Stimulated activated CD8-positive, alpha-beta memory T cell treated with anti-CD3 and anti-CD28 coated beads, Interleukin-12 subunit alpha, Interleukin-12 subunit beta, amount 100 ng/mL, for 24 hours (primary cell): Measurements from ENCODE around the gene UST.

ENCODE experiments used
- DNase-seq: peaks from one replicate; pipeline ENCODE4 v3.0.0-alpha.2; 2020; ENCODE audit errors: extremely low read depth

UST gene, protein sequence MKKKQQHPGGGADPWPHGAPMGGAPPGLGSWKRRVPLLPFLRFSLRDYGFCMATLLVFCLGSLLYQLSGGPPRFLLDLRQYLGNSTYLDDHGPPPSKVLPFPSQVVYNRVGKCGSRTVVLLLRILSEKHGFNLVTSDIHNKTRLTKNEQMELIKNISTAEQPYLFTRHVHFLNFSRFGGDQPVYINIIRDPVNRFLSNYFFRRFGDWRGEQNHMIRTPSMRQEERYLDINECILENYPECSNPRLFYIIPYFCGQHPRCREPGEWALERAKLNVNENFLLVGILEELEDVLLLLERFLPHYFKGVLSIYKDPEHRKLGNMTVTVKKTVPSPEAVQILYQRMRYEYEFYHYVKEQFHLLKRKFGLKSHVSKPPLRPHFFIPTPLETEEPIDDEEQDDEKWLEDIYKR

GRCh38 chr6:148746363-148747144 is at the start of gene UST:
Gene UST (plus strand): TSS chr6:148747030. CDS start chr6:148747431, 401 bp downstream.
- DNase-seq: no peak

- DNase-seq: no peak
Observed at GRCh38 chr6:148697895-148698440, 48.9 kb upstream of the UST start.

DNA sequence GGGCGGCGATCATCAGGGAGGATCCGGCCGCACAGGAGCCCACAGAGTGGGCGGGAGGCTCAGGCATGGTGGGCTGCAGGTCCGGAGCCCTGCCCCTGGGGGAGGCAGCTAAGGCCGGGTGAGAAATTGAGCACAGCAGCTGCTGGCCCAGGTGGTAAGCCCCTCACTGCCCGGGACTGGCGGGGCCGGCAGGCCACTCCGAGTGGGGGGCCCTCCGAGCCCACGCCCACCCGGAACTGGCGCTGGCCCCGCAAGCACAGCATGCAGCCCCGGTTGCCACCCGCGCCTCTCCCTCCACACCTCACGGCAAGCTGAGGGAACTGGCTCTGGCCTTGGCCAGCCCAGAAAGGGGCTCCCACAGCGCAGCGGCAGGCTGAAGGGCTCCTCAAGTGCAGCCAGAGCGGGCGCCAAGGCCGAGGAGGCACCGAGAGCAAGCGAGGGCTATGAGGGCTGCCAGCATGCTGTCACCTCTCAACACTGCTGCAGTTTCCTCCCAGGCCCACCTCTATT is 48.1 kb upstream of the UST start:
- DNase-seq: no peak

- no peak for DNase-seq
Observed at GRCh38 chr6:148700047-148700715, 46.6 kb upstream of the UST start.

DNA sequence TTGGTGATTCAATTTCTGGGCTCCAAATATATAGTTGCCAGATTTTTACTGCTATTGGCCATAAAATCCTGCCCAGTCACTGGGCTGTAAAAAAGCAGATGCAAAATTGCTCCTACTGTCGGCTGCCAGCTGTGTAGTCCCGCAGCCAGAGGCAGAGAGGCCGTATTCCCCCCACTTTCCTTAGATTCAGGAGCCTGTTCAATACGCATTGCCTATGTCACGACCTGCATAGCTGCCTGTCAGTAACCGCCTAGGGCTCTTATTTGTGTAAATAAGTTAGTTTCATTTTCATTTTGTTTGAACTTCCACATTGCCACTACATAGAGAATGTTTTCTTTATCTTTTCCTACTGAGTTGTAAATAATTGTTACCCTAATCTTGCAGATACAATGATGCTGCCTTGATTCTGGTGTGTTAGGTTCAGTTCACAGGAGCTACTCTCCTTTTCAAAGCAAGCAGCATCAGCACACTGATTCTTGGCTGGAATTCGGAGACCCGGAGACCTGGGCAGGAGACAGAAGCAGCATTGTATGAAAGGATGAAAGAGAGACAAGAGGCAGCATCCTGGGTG is 46.0 kb upstream of the UST start:
- no peak for DNase-seq

DNA sequence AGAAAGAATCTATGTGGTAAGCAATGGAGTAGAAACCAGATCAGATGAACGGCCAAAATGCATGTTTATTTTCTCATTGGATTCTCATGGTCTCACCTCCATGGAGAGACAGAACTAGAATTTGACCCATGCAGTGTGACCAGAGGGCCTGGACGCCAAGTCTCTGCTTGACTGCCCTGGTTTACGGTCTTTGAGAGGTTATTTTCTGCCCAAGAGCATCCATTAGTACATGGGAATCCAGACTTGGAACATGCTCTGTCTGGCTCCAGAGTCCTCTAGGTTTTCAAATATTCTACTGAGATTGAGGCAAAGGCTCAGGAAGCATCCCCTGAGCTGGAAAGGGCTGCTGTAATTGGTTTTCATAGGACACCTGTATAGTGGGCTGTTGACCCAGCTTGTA is 45.5 kb upstream of the UST start:
- DNase-seq: no peak

DNA sequence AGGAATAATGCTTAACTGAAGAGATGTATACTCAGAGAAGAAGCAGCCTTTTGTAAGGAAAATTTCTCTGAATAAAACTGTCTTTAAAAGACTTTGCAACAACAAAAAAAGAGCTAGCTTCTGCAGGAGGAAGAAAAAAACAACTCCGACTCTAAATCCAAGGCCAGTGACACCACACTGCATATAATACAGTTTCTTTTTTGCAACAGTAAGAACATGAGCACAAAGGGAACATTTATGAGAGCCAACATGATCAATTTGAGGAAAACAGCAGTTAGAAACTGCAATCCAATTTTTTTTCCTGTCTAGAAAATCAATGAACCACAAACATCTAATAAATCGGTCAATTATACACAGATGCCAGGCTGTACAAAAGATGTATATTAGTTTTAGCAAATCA is 42.9 kb upstream of the UST start:
- no peak for DNase-seq

GRCh38 chr6:148704400-148705246 is 42.2 kb upstream of the UST start:
- DNase-seq: no peak

- DNase-seq: no peak
Observed at GRCh38 chr6:148708707-148709106, 38.1 kb upstream of the UST start.

DNA sequence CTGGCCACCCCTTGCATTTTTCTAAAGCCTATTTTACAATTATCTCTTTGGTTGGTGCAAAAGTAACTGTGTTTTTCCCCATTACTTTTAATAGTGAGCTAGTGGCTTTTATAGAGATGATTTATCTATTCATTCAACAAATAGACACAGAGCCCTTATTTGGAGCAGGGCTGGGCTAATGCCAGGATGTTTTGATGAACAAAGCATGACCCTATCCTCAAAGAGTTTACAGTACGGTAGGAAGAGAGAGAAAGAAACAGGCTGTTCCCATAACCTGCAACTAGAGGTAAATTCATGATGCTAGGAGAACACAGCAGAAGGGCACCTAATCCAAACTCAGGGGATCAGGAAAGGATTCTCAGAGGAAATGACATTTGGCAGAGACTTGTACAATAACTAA is 37.3 kb upstream of the UST start:
- DNase-seq: no peak

DNA sequence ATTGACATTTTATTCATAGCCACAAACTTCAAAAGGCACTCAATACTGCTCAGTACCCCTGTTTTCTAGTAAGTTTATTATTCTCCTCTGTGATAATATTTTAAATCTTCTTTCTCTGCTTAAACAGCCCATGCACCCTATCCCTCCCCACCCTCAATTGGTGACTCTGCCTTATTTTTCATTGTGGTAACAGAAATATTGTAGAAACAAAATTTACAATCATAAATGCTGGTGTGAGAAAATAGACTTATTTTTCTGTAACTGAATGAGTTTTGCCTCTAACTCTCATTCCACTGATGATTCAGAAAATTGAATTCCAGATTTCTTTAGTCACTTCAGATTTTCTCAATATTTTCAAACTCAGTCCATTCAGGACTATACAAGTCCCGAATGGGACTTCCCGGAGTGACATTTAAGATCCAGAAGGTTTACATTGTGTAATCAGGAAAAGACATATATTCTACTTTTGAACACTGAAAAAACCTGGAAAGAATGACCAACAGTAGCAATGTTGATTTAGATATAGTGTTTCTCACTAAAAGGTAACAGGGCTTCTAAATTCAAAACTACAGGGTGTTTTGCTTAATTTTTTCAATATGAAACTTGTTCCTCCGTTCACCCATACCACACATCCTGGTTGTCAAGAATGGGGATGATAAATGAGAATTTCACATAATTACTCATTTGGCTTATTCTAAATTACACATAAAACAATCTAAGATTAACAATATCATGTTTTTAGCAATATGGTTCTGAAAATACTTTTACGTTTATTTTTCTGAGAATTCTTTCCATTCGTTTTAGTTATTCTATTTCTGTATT is 34.8 kb upstream of the UST start:
- no peak for DNase-seq

DNA sequence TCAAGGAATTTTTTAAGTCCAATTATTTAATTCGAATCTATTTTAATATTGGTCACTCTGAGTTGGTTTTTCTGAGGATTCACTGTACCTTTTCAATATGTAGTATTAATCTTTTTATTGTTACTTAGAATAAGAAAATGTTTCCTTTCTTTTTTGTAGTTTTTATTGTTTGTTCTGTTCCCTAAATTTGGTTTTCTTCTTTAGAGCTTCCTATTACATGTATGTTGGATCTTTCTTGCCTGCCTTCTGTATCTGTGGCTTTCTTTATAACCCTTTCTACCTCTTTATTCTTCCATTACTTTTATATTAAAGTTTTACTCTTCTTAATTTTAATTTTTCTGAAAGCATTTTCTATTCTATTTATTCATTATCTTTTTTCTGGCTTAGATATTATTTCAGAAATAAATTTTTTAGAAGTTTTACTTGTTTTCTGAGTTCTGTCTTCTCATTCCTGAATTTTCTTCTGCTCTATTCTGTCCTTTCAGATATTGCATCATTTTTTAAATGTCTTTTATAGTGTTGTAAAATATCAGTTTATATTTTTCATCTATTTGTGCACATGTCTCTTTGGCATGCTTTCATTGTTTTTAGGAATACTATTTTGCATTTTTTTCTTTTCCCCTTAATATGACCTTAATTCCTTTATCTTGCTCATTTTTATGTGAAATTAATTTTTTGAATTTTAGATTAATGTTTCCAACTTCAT is 33.6 kb upstream of the UST start:
- DNase-seq: no peak

DNA sequence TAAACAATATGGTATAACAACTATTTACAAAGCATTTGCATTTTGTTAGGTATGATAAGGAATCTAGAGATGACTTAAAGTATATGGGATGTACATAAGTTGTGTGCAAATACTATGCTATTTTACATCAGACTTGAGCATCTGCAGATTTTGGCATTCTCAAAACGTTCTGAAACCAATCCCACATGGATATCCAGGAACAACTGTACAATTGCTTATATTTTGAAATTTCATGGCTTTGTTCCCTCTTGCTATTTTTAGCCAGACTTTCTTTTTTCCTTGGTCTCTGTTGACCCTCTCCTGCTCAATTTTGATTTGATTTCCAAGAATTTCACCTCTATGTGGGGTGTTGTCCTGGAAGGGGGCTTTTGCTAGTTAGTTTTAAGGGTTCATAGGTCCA is 32.9 kb upstream of the UST start:
- no peak for DNase-seq

DNA sequence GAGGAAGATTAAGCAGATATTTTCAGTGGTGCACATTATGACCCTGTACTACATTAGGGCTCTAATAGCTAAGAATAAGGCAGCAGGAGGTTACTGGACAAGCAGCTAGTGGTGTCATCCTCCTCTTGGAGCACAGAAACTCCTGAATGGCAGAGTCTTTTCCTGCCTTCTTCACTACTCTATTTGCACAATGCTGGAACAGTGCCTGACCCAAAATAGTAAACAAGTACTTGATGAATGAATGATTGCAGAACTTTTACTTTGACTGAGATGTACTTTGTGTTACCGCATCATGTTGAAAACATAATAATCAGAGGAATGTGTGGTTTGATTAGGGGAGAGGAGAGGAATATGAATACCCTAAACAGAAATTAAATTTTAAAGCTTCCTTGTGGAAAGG is 30.0 kb upstream of the UST start:
- no peak for DNase-seq

GRCh38 chr6:148720406-148720805 is 26.4 kb upstream of the UST start:
- no peak for DNase-seq

GRCh38 chr6:148720897-148721296 is 25.9 kb upstream of the UST start:
- no peak for DNase-seq

- DNase-seq: no peak
Observed at GRCh38 chr6:148723484-148723883, 23.3 kb upstream of the UST start.

GRCh38 chr6:148724428-148724827 is 22.4 kb upstream of the UST start:
- DNase-seq: no peak

GRCh38 chr6:148727104-148727503 is 19.7 kb upstream of the UST start:
- DNase-seq: no peak
